ENCODE data around the gene CCRL2. TPM values are rescaled to one million over a fixed set of nuclear protein-coding genes. Genes with fewer than 3 reads are reported as not detected.
"Not testable (repeated sequence)": the region's sequence is repeated elsewhere in the genome, so short reads cannot be mapped to it uniquely, and the experiment has no call there.

The CCRL2 gene
- total RNA-seq, 1 donor from 2014 or later, result not detected

DNA sequence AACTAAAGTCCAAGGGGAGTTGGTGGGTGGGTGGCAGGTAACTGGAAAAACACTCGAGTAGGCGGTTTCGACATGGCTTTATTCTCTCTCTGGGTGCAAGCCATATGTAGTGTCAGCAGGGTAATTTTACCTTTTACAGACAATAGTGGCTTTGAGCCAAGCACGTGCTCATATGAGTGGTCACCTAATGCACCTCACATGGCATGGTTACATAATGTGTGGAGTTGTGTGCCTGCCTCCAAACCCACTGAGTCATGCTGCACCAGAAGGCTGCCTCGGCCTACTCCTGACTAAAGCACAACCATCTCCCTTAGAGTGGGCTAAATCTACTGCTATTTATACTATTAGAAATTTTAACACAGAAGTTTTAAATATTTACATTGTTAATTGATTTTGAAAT, 16.5 kb downstream of the CCRL2 start:
- Mint-ChIP-seq H3K27ac (ENCODE audit: unreplicated experiment) (no peak overlapping the region), H3K4me1 (ENCODE audit: unreplicated experiment) (no peaks in the 10 kb centered on the region), H3K4me3 (ENCODE audit: unreplicated experiment) (no peak overlapping the region), H3K36me3 (ENCODE audit: unreplicated experiment) (no peaks in the 10 kb centered on the region), H3K27me3 (ENCODE audit: unreplicated experiment) (no peaks in the 10 kb centered on the region), H3K9me3 (ENCODE audit: unreplicated experiment) (no peaks in the 10 kb centered on the region)
- no peak for DNase-seq (ENCODE audit: extremely low spot score, unreplicated experiment)
- TF ChIP-seq, protein P1, sequence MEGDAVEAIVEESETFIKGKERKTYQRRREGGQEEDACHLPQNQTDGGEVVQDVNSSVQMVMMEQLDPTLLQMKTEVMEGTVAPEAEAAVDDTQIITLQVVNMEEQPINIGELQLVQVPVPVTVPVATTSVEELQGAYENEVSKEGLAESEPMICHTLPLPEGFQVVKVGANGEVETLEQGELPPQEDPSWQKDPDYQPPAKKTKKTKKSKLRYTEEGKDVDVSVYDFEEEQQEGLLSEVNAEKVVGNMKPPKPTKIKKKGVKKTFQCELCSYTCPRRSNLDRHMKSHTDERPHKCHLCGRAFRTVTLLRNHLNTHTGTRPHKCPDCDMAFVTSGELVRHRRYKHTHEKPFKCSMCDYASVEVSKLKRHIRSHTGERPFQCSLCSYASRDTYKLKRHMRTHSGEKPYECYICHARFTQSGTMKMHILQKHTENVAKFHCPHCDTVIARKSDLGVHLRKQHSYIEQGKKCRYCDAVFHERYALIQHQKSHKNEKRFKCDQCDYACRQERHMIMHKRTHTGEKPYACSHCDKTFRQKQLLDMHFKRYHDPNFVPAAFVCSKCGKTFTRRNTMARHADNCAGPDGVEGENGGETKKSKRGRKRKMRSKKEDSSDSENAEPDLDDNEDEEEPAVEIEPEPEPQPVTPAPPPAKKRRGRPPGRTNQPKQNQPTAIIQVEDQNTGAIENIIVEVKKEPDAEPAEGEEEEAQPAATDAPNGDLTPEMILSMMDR (IDR thresholded peaks at IDR 0.05), result no peak

DNA sequence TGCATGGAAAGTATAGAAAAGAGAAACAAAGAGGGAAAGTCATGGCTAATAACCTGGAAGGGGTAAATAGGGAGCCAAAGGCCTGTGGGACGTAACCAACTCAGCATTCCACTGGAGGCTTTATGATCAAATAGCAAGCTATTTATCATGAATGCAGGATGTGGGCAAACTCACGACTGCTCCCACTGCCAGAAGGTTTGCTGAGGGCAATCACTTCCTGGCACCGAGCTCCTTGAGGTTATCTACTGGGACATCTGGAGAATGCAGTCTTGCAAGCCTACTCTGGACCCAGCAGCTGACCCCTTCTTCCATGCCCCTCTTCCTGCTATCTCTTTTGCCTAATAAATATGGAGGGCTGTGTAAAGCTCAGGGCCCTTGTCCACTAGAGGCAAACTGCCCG, 19.4 kb downstream of the CCRL2 start:
- H3K36me3 Mint-ChIP-seq (ENCODE audit: unreplicated experiment); H3K4me3 Mint-ChIP-seq (ENCODE audit: unreplicated experiment); DNase-seq (ENCODE audit: extremely low spot score, unreplicated experiment); H3K27me3 Mint-ChIP-seq (ENCODE audit: unreplicated experiment); H3K9me3 Mint-ChIP-seq (ENCODE audit: unreplicated experiment); H3K4me1 Mint-ChIP-seq (ENCODE audit: unreplicated experiment); H3K27ac Mint-ChIP-seq (ENCODE audit: unreplicated experiment): not testable (repeated sequence)

DNA sequence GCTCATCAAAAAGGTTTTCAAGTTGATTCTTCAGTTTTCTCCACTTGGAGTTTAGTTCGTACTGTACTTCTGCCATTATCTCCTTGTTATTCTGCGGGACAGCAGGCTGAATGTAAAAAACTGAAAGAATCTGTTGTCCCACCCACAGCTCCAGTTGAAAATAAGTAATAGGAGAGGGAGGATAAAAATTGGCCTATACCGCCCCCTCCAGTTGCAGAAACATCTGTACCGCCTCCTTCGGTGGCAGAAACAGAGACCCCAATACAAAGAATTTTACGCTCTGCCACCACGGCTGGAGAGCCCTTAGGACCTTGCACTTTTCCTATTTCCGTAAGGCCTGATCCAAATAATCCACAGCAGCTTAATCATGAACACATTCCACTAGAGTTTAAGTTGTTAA, 20.3 kb downstream of the CCRL2 start:
- not testable (repeated sequence) for H3K27me3 Mint-ChIP-seq (ENCODE audit: unreplicated experiment); H3K9me3 Mint-ChIP-seq (ENCODE audit: unreplicated experiment); DNase-seq (ENCODE audit: extremely low spot score, unreplicated experiment); H3K36me3 Mint-ChIP-seq (ENCODE audit: unreplicated experiment); H3K27ac Mint-ChIP-seq (ENCODE audit: unreplicated experiment); H3K4me3 Mint-ChIP-seq (ENCODE audit: unreplicated experiment); H3K4me1 Mint-ChIP-seq (ENCODE audit: unreplicated experiment)
- TF ChIP-seq, protein P1 (IDR thresholded peaks at IDR 0.05), result peak; percentile 23

DNA sequence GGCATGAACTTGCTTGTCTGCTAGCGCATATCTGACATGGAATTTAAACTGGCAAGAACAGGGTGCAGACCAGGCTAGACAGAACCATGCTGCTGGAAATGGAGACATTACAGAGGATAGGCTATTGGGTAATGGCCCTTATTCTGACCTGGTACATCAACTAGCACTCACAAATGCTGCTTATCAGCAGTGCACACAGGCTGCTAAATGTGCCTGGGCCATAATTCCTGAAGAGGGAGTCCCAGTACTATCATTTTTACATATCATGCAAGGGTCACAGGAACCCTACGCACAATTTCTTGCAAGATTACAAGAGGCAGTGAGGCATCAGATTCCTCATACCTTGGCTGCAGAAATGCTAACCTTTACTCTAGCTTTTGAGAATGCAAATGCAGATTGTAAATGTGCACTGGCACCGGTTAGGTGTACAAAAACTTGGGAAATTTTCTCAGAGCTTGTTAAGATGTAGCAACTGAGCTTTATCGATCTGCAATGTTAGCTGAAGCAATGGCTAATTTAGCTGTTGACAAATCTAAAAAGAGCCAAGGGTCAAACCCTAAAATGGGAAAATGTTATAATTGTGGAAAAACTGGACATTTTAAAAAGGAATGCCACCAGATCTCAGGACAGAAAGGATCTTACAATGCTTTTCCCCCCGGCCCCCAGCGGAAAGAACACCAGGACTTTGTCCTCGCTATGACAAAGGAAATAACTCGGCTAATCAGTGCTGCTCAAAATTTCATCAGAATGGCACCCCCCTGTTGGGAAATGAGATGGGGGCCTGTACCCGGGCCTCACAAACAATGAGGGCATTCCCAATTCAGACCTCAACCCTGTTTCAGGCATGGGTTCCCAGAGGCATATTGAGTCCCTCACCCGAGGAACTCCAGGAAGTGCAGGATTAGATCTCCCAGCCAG, 21.1 kb downstream of the CCRL2 start:
- peaks cover 6% of the 10 kb centered on the region for H3K9me3 Mint-ChIP-seq (ENCODE audit: unreplicated experiment)
- TF ChIP-seq, protein P1 (IDR thresholded peaks at IDR 0.05), result no peak
- peaks cover 7% of the 10 kb centered on the region for H3K27me3 Mint-ChIP-seq (ENCODE audit: unreplicated experiment)
- no peaks in the 10 kb centered on the region for H3K36me3 Mint-ChIP-seq (ENCODE audit: unreplicated experiment)
- H3K27ac Mint-ChIP-seq (ENCODE audit: unreplicated experiment), result no peak overlapping the region
- no peak for DNase-seq (ENCODE audit: extremely low spot score, unreplicated experiment)
- no peaks in the 10 kb centered on the region for H3K4me1 Mint-ChIP-seq (ENCODE audit: unreplicated experiment)
- no peak overlapping the region for H3K4me3 Mint-ChIP-seq (ENCODE audit: unreplicated experiment)

DNA sequence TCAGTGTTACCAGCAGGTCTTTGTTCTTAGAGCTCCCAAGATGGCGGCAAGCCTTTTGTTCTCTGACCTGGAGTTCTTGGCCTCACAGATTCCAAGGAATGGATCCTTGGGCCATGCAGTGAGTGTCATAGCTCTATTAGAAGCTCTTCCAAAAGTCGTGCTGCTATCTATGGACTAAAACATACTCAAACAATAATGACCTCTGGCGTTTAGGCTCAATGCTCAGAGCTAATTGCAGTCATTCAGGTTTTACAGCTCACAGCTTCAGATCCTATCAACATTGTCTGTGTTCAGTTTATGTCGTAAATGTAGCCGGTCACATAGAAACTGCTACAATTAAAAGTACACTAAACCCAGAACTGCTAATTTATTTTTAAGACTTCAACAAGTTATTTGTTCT, 22.2 kb downstream of the CCRL2 start:
- TF ChIP-seq, protein P1 (IDR thresholded peaks at IDR 0.05), result no peak
- H3K36me3 Mint-ChIP-seq (ENCODE audit: unreplicated experiment), result no peaks in the 10 kb centered on the region
- peaks cover 6% of the 10 kb centered on the region for H3K9me3 Mint-ChIP-seq (ENCODE audit: unreplicated experiment)
- H3K27ac Mint-ChIP-seq (ENCODE audit: unreplicated experiment), result no peak overlapping the region
- no peaks in the 10 kb centered on the region for H3K4me1 Mint-ChIP-seq (ENCODE audit: unreplicated experiment)
- H3K27me3 Mint-ChIP-seq (ENCODE audit: unreplicated experiment), result peaks cover 15% of the 10 kb centered on the region
- no peak overlapping the region for H3K4me3 Mint-ChIP-seq (ENCODE audit: unreplicated experiment)
- no peak for DNase-seq (ENCODE audit: extremely low spot score, unreplicated experiment)

All from osteocyte (in vitro differentiated cells).